ENCODE data around the gene GLB1L2.

- TF ChIP-seq CTCF (IDR thresholded peaks at IDR 0.05) (no peak), POLR2AphosphoS5 (IDR thresholded peaks at IDR 0.05) (no peak), POLR2A (IDR thresholded peaks at IDR 0.05) (no peak), EP300 (IDR thresholded peaks at IDR 0.05) (no peak)
These were observed 8.0 kb downstream of the GLB1L2 start for GRCh38 chr11:134339756-134340155.

Measured in upper lobe of left lung (tissue), 4 donors.